ENCODE results near the gene LOXL1. TPM values are rescaled to one million over a fixed set of nuclear protein-coding genes. Genes with fewer than 3 reads are reported as not detected.
"Not testable (repeated sequence)": the region's sequence is repeated elsewhere in the genome, so short reads cannot be mapped to it uniquely, and the experiment has no call there.

The LOXL1 gene
- total RNA-seq, 1 experiment from 2014 or later, result 249 TPM

- Histone ChIP-seq H3K9me3 (ENCODE audit: low read length) (no peaks in the 10 kb centered on the region), H3K9me2 (replicated peaks; ENCODE audit: low read length) (no peaks in the 10 kb centered on the region), H3K4me1 (ENCODE audit: insufficient read depth, low read length) (peaks cover 90% of the 10 kb centered on the region), H3K36me3 (ENCODE audit: low read depth, low read length) (peaks cover 4% of the 10 kb centered on the region; the same call in 1 of the 2 replicates), H3K4me3 (ENCODE audit: low read length) (0 out of 2 replicates have a peak overlapping the region, but pooled peaks have one; percentile 5), H3K27me3 (ENCODE audit: low read length) (no peaks in the 10 kb centered on the region), H2AFZ (ENCODE audit: low read length) (no peak overlapping the region), H3K9ac (ENCODE audit: low read length) (no peak overlapping the region), H4K20me1 (ENCODE audit: low read length) (no peaks in the 10 kb centered on the region), H3K4me2 (ENCODE audit: low read length) (peak overlapping the region; percentile 68), H3K79me2 (ENCODE audit: low read length) (peaks cover 79% of the 10 kb centered on the region), H3F3A (ENCODE audit: low read length, unreplicated experiment) (peaks cover 12% of the 10 kb centered on the region), H3K27ac (ENCODE audit: low read length) (no peak overlapping the region)
- ChIA-PET POLR2A (ENCODE audit: unreplicated experiment) (no interaction called here), CTCF (no interaction called here)
- ATAC-seq (no peak), DNase-seq (no peak)
- BruUV-seq (replicated peaks), result no TSS peak
- no peak for TF ChIP-seq CTCF (conservative IDR thresholded peaks at IDR 0.05; ENCODE audit: low read depth, low read length)
- no peak for TF ChIP-seq EZH2 (IDR thresholded peaks at IDR 0.05; ENCODE audit: low read length, unreplicated experiment)
- no peak for TF ChIP-seq EZH2phosphoT487 (IDR thresholded peaks at IDR 0.05; ENCODE audit: borderline replicate concordance, low read length)
- intact Hi-C loops (cut with micrococcal nuclease), result no loop called here
Measured at GRCh38 chr15:73937726-73938125, 11.5 kb downstream of the LOXL1 start.

- H3F3A ChIP-seq (ENCODE audit: low read length, unreplicated experiment), result peaks cover 12% of the 10 kb centered on the region
- H3K27ac ChIP-seq (ENCODE audit: low read length); ATAC-seq; intact Hi-C loops (cut with micrococcal nuclease); H2AFZ ChIP-seq (ENCODE audit: low read length); H3K9ac ChIP-seq (ENCODE audit: low read length); H4K20me1 ChIP-seq (ENCODE audit: low read length); H3K36me3 ChIP-seq (ENCODE audit: low read depth, low read length); BruUV-seq (replicated peaks); POLR2A ChIA-PET (ENCODE audit: unreplicated experiment); DNase-seq; H3K9me2 ChIP-seq (replicated peaks; ENCODE audit: low read length); H3K4me3 ChIP-seq (ENCODE audit: low read length); CTCF ChIA-PET; H3K9me3 ChIP-seq (ENCODE audit: low read length); H3K27me3 ChIP-seq (ENCODE audit: low read length): not testable (repeated sequence)
- peak overlapping the region; percentile 66; the same call in 1 of the 2 replicates for H3K4me2 ChIP-seq (ENCODE audit: low read length)
- peaks cover 79% of the 10 kb centered on the region for H3K79me2 ChIP-seq (ENCODE audit: low read length)
- peaks cover 90% of the 10 kb centered on the region for H3K4me1 ChIP-seq (ENCODE audit: insufficient read depth, low read length)
Measured at GRCh38 chr15:73938516-73938915, 12.3 kb downstream of the LOXL1 start.

GRCh38 chr15:73939138-73939537 is 12.9 kb downstream of the LOXL1 start:
- ATAC-seq (no peak), DNase-seq (no peak)
- peaks cover 12% of the 10 kb centered on the region for H3F3A ChIP-seq (ENCODE audit: low read length, unreplicated experiment)
- H3K9me2 ChIP-seq (replicated peaks; ENCODE audit: low read length), result no peaks in the 10 kb centered on the region
- CTCF ChIA-PET, result no interaction called here
- peaks cover 90% of the 10 kb centered on the region for H3K4me1 ChIP-seq (ENCODE audit: insufficient read depth, low read length)
- peaks cover 15% of the 10 kb centered on the region for H3K36me3 ChIP-seq (ENCODE audit: low read depth, low read length)
- no peaks in the 10 kb centered on the region for H3K27me3 ChIP-seq (ENCODE audit: low read length)
- H3K9ac ChIP-seq (ENCODE audit: low read length), result no peak overlapping the region
- H3K79me2 ChIP-seq (ENCODE audit: low read length), result peaks cover 81% of the 10 kb centered on the region
- BruUV-seq (replicated peaks), result no TSS peak
- intact Hi-C loops (cut with micrococcal nuclease), result no loop called here
- TF ChIP-seq EZH2phosphoT487 (IDR thresholded peaks at IDR 0.05; ENCODE audit: borderline replicate concordance, low read length) (no peak), EZH2 (IDR thresholded peaks at IDR 0.05; ENCODE audit: low read length, unreplicated experiment) (no peak), CTCF (conservative IDR thresholded peaks at IDR 0.05; ENCODE audit: low read depth, low read length) (no peak)
- POLR2A ChIA-PET (ENCODE audit: unreplicated experiment), result no interaction called here
- no peak overlapping the region for H2AFZ ChIP-seq (ENCODE audit: low read length)
- H4K20me1 ChIP-seq (ENCODE audit: low read length), result no peaks in the 10 kb centered on the region
- no peaks in the 10 kb centered on the region for H3K9me3 ChIP-seq (ENCODE audit: low read length)
- peak overlapping the region; percentile 96 for H3K27ac ChIP-seq (ENCODE audit: low read length)
- H3K4me3 ChIP-seq (ENCODE audit: low read length), result no peak overlapping the region
- H3K4me2 ChIP-seq (ENCODE audit: low read length), result peak overlapping the region; percentile 66

All from PC-3 (cell line).